AG08396 (cell line): ENCODE results near the gene MICAL1.

Source experiments
- DNase-seq: peaks from one replicate; pipeline ENCODE4 v3.0.0; 2012; ENCODE audit warnings: low spot score, mixed read lengths

Gene MICAL1

GRCh38 chr6:109454496-109455436, 806 bp downstream of the MICAL1 start:
- peak; percentile 48 for DNase-seq

- DNase-seq, result no peak
These were observed 1.7 kb downstream of the MICAL1 start for GRCh38 chr6:109453594-109454495.

- DNase-seq, result no peak
These were observed 2.4 kb downstream of the MICAL1 start for GRCh38 chr6:109453156-109453555.

- no peak for DNase-seq
These were observed 3.4 kb downstream of the MICAL1 start for GRCh38 chr6:109452181-109452580.

GRCh38 chr6:109451376-109451775, 4.2 kb downstream of the MICAL1 start:
- DNase-seq, result no peak

GRCh38 chr6:109450801-109451200, 4.8 kb downstream of the MICAL1 start:
- no peak for DNase-seq

- DNase-seq, result no peak
These were observed 5.5 kb downstream of the MICAL1 start for GRCh38 chr6:109449795-109450673.

GRCh38 chr6:109449064-109449794, 6.3 kb downstream of the MICAL1 start:
- DNase-seq, result no peak

- DNase-seq, result no peak
These were observed 7.0 kb downstream of the MICAL1 start for GRCh38 chr6:109448615-109449014.

GRCh38 chr6:109447878-109448555, 7.6 kb downstream of the MICAL1 start:
- no peak for DNase-seq

GRCh38 chr6:109447087-109447486, 8.5 kb downstream of the MICAL1 start:
- no peak for DNase-seq

GRCh38 chr6:109446541-109446940, 9.0 kb downstream of the MICAL1 start:
- no peak for DNase-seq

GRCh38 chr6:109446072-109446471, 9.5 kb downstream of the MICAL1 start:
- DNase-seq, result no peak

- DNase-seq, result no peak
These were observed 10.2 kb downstream of the MICAL1 start for GRCh38 chr6:109445382-109445781.

GRCh38 chr6:109443425-109443950, 12.1 kb downstream of the MICAL1 start:
- no peak for DNase-seq

- no peak for DNase-seq
These were observed 13.1 kb downstream of the MICAL1 start for GRCh38 chr6:109442393-109442924.

GRCh38 chr6:109441069-109441816, 14.3 kb downstream of the MICAL1 start:
- peak; percentile 52 for DNase-seq

- peak; percentile 97 for DNase-seq
These were observed 15.1 kb downstream of the MICAL1 start, which contains the start of the genes PPIL6 and SMPD2 for GRCh38 chr6:109440331-109441068. Gene PPIL6, minus strand, starts transcription at chr6:109440628. Its CDS starts 38 bp downstream, at chr6:109440590. Gene SMPD2, plus strand, starts transcription at chr6:109440724. Its CDS starts 398 bp downstream, at chr6:109441122.
